ENCODE data around the gene LEUTX. TPM values are rescaled to one million over a fixed set of nuclear protein-coding genes. Genes with fewer than 3 reads are reported as not detected.

The LEUTX gene
- total and polyA plus RNA-seq, 2 experiments from 2014 or later: not detected

DNA sequence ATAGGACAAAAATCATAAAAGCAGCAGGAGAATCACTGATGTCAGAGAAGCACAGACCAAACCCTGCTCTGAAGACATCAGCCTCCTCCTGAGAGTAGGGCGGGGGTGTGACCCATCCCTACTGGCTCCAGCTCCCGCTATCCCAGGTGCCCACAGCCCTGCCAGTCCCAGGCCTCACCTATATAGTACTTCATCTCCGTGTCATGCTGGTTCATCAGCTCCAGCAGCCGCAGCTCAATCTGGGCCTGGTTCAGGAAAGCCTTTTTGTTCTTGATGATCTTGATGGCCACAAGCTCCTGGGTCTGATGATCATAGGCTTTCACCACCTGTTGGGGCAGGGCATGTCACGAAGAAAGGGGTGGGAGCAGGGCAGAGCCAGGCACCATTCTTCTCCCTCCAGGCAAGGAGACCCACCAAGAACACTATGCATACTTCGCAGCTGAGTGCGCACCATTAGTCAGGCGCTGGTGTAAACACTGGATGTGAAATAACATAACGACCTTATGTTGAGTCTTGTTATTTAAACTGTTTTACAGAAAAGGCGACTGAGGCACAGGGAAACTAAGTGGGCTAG is 51.1 kb downstream of the LEUTX start:
- TF ChIP-seq CREB1 (CRISPR knock-in tag; IDR thresholded peaks at IDR 0.05; ENCODE audit: low read depth): no peak
- no peak for TF ChIP-seq EZH2 (IDR thresholded peaks at IDR 0.05; ENCODE audit: low read depth, unreplicated experiment)
- TF ChIP-seq ZNF462 (CRISPR knock-in tag; IDR thresholded peaks at IDR 0.05): no peak
- TF ChIP-seq, protein P1, sequence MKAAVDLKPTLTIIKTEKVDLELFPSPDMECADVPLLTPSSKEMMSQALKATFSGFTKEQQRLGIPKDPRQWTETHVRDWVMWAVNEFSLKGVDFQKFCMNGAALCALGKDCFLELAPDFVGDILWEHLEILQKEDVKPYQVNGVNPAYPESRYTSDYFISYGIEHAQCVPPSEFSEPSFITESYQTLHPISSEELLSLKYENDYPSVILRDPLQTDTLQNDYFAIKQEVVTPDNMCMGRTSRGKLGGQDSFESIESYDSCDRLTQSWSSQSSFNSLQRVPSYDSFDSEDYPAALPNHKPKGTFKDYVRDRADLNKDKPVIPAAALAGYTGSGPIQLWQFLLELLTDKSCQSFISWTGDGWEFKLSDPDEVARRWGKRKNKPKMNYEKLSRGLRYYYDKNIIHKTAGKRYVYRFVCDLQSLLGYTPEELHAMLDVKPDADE (IDR thresholded peaks at IDR 0.05): no peak
- no peak for TF ChIP-seq ZNF114 (CRISPR knock-in tag; IDR thresholded peaks at IDR 0.05)
- no peak for TF ChIP-seq EZH2phosphoT487 (IDR thresholded peaks at IDR 0.05; ENCODE audit: unreplicated experiment)
- TF ChIP-seq, protein P2, sequence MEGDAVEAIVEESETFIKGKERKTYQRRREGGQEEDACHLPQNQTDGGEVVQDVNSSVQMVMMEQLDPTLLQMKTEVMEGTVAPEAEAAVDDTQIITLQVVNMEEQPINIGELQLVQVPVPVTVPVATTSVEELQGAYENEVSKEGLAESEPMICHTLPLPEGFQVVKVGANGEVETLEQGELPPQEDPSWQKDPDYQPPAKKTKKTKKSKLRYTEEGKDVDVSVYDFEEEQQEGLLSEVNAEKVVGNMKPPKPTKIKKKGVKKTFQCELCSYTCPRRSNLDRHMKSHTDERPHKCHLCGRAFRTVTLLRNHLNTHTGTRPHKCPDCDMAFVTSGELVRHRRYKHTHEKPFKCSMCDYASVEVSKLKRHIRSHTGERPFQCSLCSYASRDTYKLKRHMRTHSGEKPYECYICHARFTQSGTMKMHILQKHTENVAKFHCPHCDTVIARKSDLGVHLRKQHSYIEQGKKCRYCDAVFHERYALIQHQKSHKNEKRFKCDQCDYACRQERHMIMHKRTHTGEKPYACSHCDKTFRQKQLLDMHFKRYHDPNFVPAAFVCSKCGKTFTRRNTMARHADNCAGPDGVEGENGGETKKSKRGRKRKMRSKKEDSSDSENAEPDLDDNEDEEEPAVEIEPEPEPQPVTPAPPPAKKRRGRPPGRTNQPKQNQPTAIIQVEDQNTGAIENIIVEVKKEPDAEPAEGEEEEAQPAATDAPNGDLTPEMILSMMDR (conservative IDR thresholded peaks at IDR 0.05; ENCODE audit: low read depth in 2 of 2): no peak
- no peak for TF ChIP-seq ZNF331 (CRISPR knock-in tag; IDR thresholded peaks at IDR 0.05; ENCODE audit: low read depth)
- TF ChIP-seq POLR2AphosphoS5 (IDR thresholded peaks at IDR 0.05; ENCODE audit: low read depth): no peak
- TF ChIP-seq JUNB (IDR thresholded peaks at IDR 0.05; ENCODE audit: unreplicated experiment): no peak
- peaks cover 47% of the 10 kb centered on the region for H3K36me3 Mint-ChIP-seq (ENCODE audit: low read depth)
- Histone ChIP-seq H3K4me3 (no peak overlapping the region), H3K36me3 (ENCODE audit: insufficient read depth) (peaks cover 4% of the 10 kb centered on the region), H3K4me2 (no peak overlapping the region), H3F3A (replicated peaks; ENCODE audit: low read depth) (peaks cover 6% of the 10 kb centered on the region), H3K9me2 (ENCODE audit: insufficient read depth) (no peaks in the 10 kb centered on the region), H4K20me1 (replicated peaks; ENCODE audit: insufficient read depth) (0 out of 2 replicates have a peak, but pooled peaks cover 3% of the 10 kb centered on the region), H3K27ac (ENCODE audit: low read depth) (no peak overlapping the region), H2AFZ (no peak overlapping the region), H3K79me2 (replicated peaks; ENCODE audit: insufficient read depth) (peaks cover 6% of the 10 kb centered on the region), H3K27me3 (ENCODE audit: insufficient read depth) (no peaks in the 10 kb centered on the region), H3K4me1 (ENCODE audit: insufficient read depth) (peaks cover 5% of the 10 kb centered on the region; the same call in 1 of the 2 replicates)
- H3K27ac Mint-ChIP-seq: no peak overlapping the region
- H3K27me3 Mint-ChIP-seq (ENCODE audit: insufficient read depth, low read depth, poor library complexity): peaks cover 20% of the 10 kb centered on the region
- no peak overlapping the region for H3K4me3 Mint-ChIP-seq
- DNase-seq (ENCODE audit: low spot score) (no peak), ATAC-seq (no peak)
- H3K9me3 Mint-ChIP-seq: no peaks in the 10 kb centered on the region
- peaks cover 20% of the 10 kb centered on the region for H3K4me1 Mint-ChIP-seq
